Measurements from ENCODE around the gene IPO13.
A peak's percentile ranks its signal among the peaks of the same experiment; 100 is the strongest.

The IPO13 gene

GRCh38 chr1:43951021-43951985 is 4.6 kb downstream of the IPO13 start:
- no peak for DNase-seq

GRCh38 chr1:43952731-43953346 is 6.1 kb downstream of the IPO13 start:
- no peak for DNase-seq

- DNase-seq: no peak
These were observed 6.6 kb downstream of the IPO13 start for GRCh38 chr1:43953361-43953760.

GRCh38 chr1:43954036-43954435 is 7.3 kb downstream of the IPO13 start:
- no peak for DNase-seq

GRCh38 chr1:43956234-43956633 is 9.5 kb downstream of the IPO13 start:
- no peak for DNase-seq

- no peak for DNase-seq
These were observed 10.8 kb downstream of the IPO13 start for GRCh38 chr1:43957407-43958040.

GRCh38 chr1:43958351-43959255 is 11.9 kb downstream of the IPO13 start:
- no peak for DNase-seq

- no peak for DNase-seq
These were observed 14.0 kb downstream of the IPO13 start for GRCh38 chr1:43960798-43961197.

- DNase-seq: no peak
These were observed 14.9 kb downstream of the IPO13 start for GRCh38 chr1:43961692-43962091.

GRCh38 chr1:43962324-43962723 is 15.6 kb downstream of the IPO13 start:
- DNase-seq: no peak

GRCh38 chr1:43963006-43963405 is 16.3 kb downstream of the IPO13 start:
- no peak for DNase-seq

- DNase-seq: no peak
These were observed 17.1 kb downstream of the IPO13 start for GRCh38 chr1:43963890-43964289.

GRCh38 chr1:43965316-43965715 is 18.6 kb downstream of the IPO13 start:
- DNase-seq: no peak

- DNase-seq: no peak
These were observed 21.7 kb downstream of the IPO13 start for GRCh38 chr1:43968348-43968948.

GRCh38 chr1:43969416-43969745 is 22.6 kb downstream of the IPO13 start:
- DNase-seq: no peak

GRCh38 chr1:43969746-43970466 is 23.2 kb downstream of the IPO13 start, which contains the start of gene DPH2:
Gene DPH2 (plus strand): TSS chr1:43970010. CDS start chr1:43970176, 166 bp downstream.
- peak; percentile 99 for DNase-seq

- no peak for DNase-seq
These were observed 23.8 kb downstream of the IPO13 start for GRCh38 chr1:43970502-43970901.

- no peak for DNase-seq
These were observed 24.2 kb downstream of the IPO13 start for GRCh38 chr1:43970911-43971310.

GRCh38 chr1:43971336-43971980 is 24.7 kb downstream of the IPO13 start:
- no peak for DNase-seq

- DNase-seq: peak; percentile 77
These were observed 27.3 kb downstream of the IPO13 start for GRCh38 chr1:43973981-43974442.

All from NCI-H526 treated with DMSO at 0.1 percent for 48 hours (cell line).